HEK293 (cell line): ENCODE data around the gene SLC2A3.

Source experiments
- CTCF ChIA-PET: fragments of 350-600 bp; formaldehyde crosslinking; extraction: SDS; loops from one replicate; lab custom pipeline; 2021; ENCODE audit warnings: antibody characterized with exemption; lab: Yijun Ruan, JAX
- POLR2A ChIA-PET: fragments of 300-600 bp; formaldehyde crosslinking; extraction: SDS; loops from one replicate; lab custom pipeline; 2020; ENCODE audit warnings: antibody characterized with exemption, inconsistent platforms; lab: Yijun Ruan, JAX
- H3K27ac ChIP-seq: fragments of 200-500 bp; sonication (Bioruptor generic); 2 replicates; pipeline ENCODE4 v1.5.1; 2014; ENCODE audit warnings: low read depth, low read length, control low read depth, inconsistent platforms; ENCODE audit errors: extremely low read depth
- H3K36me3 ChIP-seq, 2 experiments: fragments of 200-500 bp in 1 of 2; sonication (Bioruptor generic) in 1 of 2; 1 replicate in 1 of 2; 2 replicates in 1 of 2; pipeline ENCODE4 v1.5.1; 2014 to 2017; ENCODE audit warnings: inconsistent platforms in 2 of 2, low read length in 2 of 2; ENCODE audit not compliant: control insufficient read depth in 2 of 2, insufficient read depth in 1 of 2
- H3K4me1 ChIP-seq: fragments of 200-500 bp; sonication (Bioruptor generic); 2 replicates; pipeline ENCODE4 v1.5.1; 2014; ENCODE audit warnings: mild to moderate bottlenecking, low read length, inconsistent platforms; ENCODE audit not compliant: control insufficient read depth, insufficient read depth
- H3K4me3 ChIP-seq: 2 replicates; pipeline ENCODE4 v1.5.1; 2011; ENCODE audit warnings: low read depth, mild to moderate bottlenecking, control low read depth, low read length, moderate library complexity
- H3K9me3 ChIP-seq: fragments of 200-500 bp; sonication (Bioruptor generic); 2 replicates; pipeline ENCODE4 v1.5.1; 2014; ENCODE audit warnings: low read depth, low read length, inconsistent platforms; ENCODE audit not compliant: control insufficient read depth, insufficient read depth
- BCL11B ChIP-seq: fragments of 450-650 bp; formaldehyde crosslinking; IDR thresholded peaks from 2 replicates; pipeline ENCODE4 v1.5.1; 2016; ENCODE audit warnings: low read depth, missing biosample characterization, missing genetic modification characterization
- HOXA7 ChIP-seq: sonication (generic); formaldehyde crosslinking; IDR thresholded peaks from 2 replicates; pipeline ENCODE4 v1.8.1; 2022; ENCODE audit warnings: missing genetic modification reagents, borderline replicate concordance
- HOXD13 ChIP-seq: sonication (generic); formaldehyde crosslinking; IDR thresholded peaks from 2 replicates; pipeline ENCODE4 v1.8.0; 2022; ENCODE audit warnings: missing genetic modification reagents, borderline replicate concordance
- KLF10 ChIP-seq: fragments of 450-650 bp; IDR thresholded peaks from 2 replicates; pipeline ENCODE4 v1.5.1; 2018; ENCODE audit warnings: missing biosample characterization, mild to moderate bottlenecking, missing genetic modification characterization
- ZBTB7A ChIP-seq: fragments of 450-650 bp; formaldehyde crosslinking; IDR thresholded peaks from 2 replicates; pipeline ENCODE4 v1.5.1; 2016; ENCODE audit warnings: low read depth, missing biosample characterization, missing genetic modification characterization
- ZNF155 ChIP-seq: fragments of 450-650 bp; formaldehyde crosslinking; IDR thresholded peaks from 2 replicates; pipeline ENCODE4 v1.5.1; 2016; ENCODE audit warnings: missing biosample characterization, missing genetic modification characterization
- ZNF223 ChIP-seq: fragments of 450-650 bp; formaldehyde crosslinking; IDR thresholded peaks from 2 replicates; pipeline ENCODE4 v1.5.1; 2016; ENCODE audit warnings: missing biosample characterization, missing genetic modification characterization
- ZNF335 ChIP-seq: fragments of 450-650 bp; formaldehyde crosslinking; conservative IDR thresholded peaks from 2 replicates; pipeline ENCODE4 v1.5.1; 2016; ENCODE audit warnings: missing biosample characterization, missing genetic modification characterization
- ZNF510 ChIP-seq: fragments of 450-650 bp; formaldehyde crosslinking; IDR thresholded peaks from 2 replicates; pipeline ENCODE4 v1.5.1; 2018; ENCODE audit warnings: mild to moderate bottlenecking, missing genetic modification characterization, missing biosample characterization; ENCODE audit not compliant: insufficient replicate concordance
- ZNF585B ChIP-seq: fragments of 450-650 bp; formaldehyde crosslinking; IDR thresholded peaks from 2 replicates; pipeline ENCODE4 v1.5.1; 2016; ENCODE audit warnings: missing biosample characterization, missing genetic modification characterization
- ZNF610 ChIP-seq: fragments of 450-650 bp; formaldehyde crosslinking; IDR thresholded peaks from 2 replicates; pipeline ENCODE4 v1.5.1; 2016; ENCODE audit warnings: missing biosample characterization, missing genetic modification characterization, borderline replicate concordance
- ZNF654 ChIP-seq: fragments of 450-650 bp; formaldehyde crosslinking; IDR thresholded peaks from 2 replicates; pipeline ENCODE4 v1.5.1; 2016; ENCODE audit warnings: low read depth, missing biosample characterization, missing genetic modification characterization
- ZNF658 ChIP-seq: fragments of 450-650 bp; formaldehyde crosslinking; IDR thresholded peaks from 2 replicates; pipeline ENCODE4; 2016; ENCODE audit warnings: missing biosample characterization, missing genetic modification characterization
- ZNF76 ChIP-seq: fragments of 450-650 bp; formaldehyde crosslinking; IDR thresholded peaks from 2 replicates; pipeline ENCODE4; 2016; ENCODE audit warnings: low read depth, missing biosample characterization, missing genetic modification characterization, borderline replicate concordance
- ZNF830 ChIP-seq: fragments of 450-650 bp; IDR thresholded peaks from 2 replicates; pipeline ENCODE4 v1.5.0; 2018; ENCODE audit warnings: missing biosample characterization, missing genetic modification characterization, low read depth, mild to moderate bottlenecking, moderate library complexity
- TF ChIP-seq, protein P1 (sequence below): fragments of 450-650 bp; formaldehyde crosslinking; IDR thresholded peaks from 2 replicates; pipeline ENCODE4 v1.5.1; 2016; ENCODE audit warnings: missing biosample characterization, missing genetic modification characterization
- TF ChIP-seq, protein P2 (sequence below): fragments of 450-650 bp; formaldehyde crosslinking; IDR thresholded peaks from 2 replicates; pipeline ENCODE4 v1.5.1; 2016; ENCODE audit warnings: missing biosample characterization, missing genetic modification characterization
- TF ChIP-seq, protein P3 (sequence below): fragments of 450-650 bp; formaldehyde crosslinking; IDR thresholded peaks from 2 replicates; pipeline ENCODE4 v1.5.1; 2017; ENCODE audit warnings: missing biosample characterization, missing genetic modification characterization
- TF ChIP-seq, protein P4 (sequence below): fragments of 450-650 bp; formaldehyde crosslinking; optimal IDR thresholded peaks from 2 replicates; pipeline ENCODE3; 2016; ENCODE audit warnings: missing biosample characterization, mild to moderate bottlenecking, missing genetic modification characterization
- TF ChIP-seq, protein P5 (sequence below): fragments of 450-650 bp; formaldehyde crosslinking; IDR thresholded peaks from 2 replicates; pipeline ENCODE4 v1.5.1; 2016; ENCODE audit warnings: missing biosample characterization, missing genetic modification characterization

The SLC2A3 gene

DNA sequence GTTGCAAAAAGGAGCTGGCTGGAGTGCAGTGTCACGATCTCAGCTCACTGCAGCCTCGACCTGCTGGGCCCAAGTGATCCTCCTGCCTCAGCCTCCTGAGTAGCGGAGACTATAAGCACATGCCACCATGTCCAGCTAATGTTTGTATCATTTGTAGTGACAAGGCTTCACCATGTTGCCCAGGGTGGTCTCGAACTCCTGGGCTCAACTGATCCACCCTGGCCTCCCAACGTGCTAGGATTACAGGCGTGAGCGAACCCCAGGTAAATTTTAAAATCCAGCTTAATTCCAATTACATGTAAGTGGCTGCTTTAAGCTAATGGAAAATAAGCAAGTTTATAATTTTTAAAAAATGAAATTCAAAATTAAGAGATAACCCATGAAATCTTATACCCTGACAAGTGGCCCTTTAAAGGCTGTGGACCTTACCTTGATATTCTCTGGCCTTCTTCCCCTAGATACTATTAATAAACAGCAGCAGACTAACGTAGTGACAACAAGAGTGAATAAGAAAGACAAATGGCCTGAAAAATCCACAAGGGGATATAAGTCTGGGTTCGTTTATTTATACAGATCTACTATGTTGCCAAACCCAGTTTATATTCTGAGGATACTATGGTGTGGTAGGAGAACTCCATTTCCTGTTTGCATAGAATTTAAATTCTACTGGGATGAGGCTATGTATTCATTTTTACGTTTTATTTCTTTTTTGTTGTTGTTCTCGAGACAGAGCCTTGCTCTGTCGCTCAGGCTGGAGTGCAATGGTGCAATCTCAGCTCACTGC lies 25.6 kb upstream of the SLC2A3 start:
- ChIA-PET POLR2A (interaction anchor here (1.2 to 3.1 kb wide), 3 partner anchors 24 to 28 kb away, joined by 6 to 108 read pairs (median 17); partner anchors contain the start of gene SLC2A3), CTCF (interaction anchor here (0.5 to 3.5 kb wide), 9 partner anchors 13 to 129 kb away, joined by 3 to 70 read pairs (median 4); partner anchors contain the start of gene SLC2A3)
- Histone ChIP-seq H3K27ac (no peak overlapping the region), H3K4me3 (no peak overlapping the region), H3K4me1 (no peaks in the 10 kb centered on the region), H3K36me3 (peaks cover 0 to 3% of the 10 kb centered on the region in 2 experiments; a peak in 1 of 3 replicates), H3K9me3 (no peaks in the 10 kb centered on the region)
- TF ChIP-seq, protein P1, sequence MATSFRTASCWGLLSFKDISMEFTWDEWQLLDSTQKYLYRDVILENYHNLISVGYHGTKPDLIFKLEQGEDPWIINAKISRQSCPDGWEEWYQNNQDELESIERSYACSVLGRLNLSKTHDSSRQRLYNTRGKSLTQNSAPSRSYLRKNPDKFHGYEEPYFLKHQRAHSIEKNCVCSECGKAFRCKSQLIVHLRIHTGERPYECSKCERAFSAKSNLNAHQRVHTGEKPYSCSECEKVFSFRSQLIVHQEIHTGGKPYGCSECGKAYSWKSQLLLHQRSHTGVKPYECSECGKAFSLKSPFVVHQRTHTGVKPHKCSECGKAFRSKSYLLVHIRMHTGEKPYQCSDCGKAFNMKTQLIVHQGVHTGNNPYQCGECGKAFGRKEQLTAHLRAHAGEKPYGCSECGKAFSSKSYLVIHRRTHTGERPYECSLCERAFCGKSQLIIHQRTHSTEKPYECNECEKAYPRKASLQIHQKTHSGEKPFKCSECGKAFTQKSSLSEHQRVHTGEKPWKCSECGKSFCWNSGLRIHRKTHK, result no peak
- TF ChIP-seq, protein P2, sequence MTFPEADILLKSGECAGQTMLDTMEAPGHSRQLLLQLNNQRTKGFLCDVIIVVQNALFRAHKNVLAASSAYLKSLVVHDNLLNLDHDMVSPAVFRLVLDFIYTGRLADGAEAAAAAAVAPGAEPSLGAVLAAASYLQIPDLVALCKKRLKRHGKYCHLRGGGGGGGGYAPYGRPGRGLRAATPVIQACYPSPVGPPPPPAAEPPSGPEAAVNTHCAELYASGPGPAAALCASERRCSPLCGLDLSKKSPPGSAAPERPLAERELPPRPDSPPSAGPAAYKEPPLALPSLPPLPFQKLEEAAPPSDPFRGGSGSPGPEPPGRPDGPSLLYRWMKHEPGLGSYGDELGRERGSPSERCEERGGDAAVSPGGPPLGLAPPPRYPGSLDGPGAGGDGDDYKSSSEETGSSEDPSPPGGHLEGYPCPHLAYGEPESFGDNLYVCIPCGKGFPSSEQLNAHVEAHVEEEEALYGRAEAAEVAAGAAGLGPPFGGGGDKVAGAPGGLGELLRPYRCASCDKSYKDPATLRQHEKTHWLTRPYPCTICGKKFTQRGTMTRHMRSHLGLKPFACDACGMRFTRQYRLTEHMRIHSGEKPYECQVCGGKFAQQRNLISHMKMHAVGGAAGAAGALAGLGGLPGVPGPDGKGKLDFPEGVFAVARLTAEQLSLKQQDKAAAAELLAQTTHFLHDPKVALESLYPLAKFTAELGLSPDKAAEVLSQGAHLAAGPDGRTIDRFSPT (tag by site-specific recombination), result no peak
- no peak for TF ChIP-seq HOXA7 (CRISPR knock-in tag)
- TF ChIP-seq, protein P3, sequence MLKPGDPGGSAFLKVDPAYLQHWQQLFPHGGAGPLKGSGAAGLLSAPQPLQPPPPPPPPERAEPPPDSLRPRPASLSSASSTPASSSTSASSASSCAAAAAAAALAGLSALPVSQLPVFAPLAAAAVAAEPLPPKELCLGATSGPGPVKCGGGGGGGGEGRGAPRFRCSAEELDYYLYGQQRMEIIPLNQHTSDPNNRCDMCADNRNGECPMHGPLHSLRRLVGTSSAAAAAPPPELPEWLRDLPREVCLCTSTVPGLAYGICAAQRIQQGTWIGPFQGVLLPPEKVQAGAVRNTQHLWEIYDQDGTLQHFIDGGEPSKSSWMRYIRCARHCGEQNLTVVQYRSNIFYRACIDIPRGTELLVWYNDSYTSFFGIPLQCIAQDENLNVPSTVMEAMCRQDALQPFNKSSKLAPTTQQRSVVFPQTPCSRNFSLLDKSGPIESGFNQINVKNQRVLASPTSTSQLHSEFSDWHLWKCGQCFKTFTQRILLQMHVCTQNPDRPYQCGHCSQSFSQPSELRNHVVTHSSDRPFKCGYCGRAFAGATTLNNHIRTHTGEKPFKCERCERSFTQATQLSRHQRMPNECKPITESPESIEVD (tag by site-specific recombination), result no peak
- no peak for TF ChIP-seq BCL11B (tag by site-specific recombination)
- TF ChIP-seq ZNF510, result no peak

DNA sequence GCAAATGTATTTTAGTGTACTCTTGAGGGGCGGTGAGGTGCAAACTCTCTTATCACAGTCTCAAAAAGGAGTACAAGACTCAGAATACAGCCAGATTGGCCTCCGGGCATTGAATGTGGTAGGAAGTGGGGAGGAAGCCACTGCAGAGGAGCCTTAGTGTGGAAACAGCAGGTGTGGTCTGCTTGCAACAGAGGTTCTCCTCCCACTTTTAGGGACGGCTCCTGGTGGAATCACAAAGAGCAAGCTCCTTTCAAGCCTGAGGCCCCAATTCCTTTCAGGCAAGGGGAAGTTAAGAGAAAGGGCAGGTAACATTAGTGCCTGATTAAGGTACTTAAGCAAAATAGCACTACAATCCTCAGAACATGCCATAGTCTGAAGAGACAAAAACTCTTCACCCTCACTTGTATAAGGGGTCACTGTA lies 23.7 kb upstream of the SLC2A3 start:
- TF ChIP-seq ZNF610 (tag by site-specific recombination) (no peak), ZNF585B (tag by site-specific recombination) (no peak), HOXD13 (CRISPR knock-in tag) (no peak), ZNF155 (tag by site-specific recombination) (no peak), ZNF658 (tag by site-specific recombination) (no peak), ZNF335 (no peak), ZNF830 (tag by site-specific recombination) (no peak), ZNF76 (tag by site-specific recombination) (no peak), ZNF654 (tag by site-specific recombination) (no peak), ZNF223 (no peak), KLF10 (no peak), ZBTB7A (tag by site-specific recombination) (no peak)
- TF ChIP-seq, protein P4, sequence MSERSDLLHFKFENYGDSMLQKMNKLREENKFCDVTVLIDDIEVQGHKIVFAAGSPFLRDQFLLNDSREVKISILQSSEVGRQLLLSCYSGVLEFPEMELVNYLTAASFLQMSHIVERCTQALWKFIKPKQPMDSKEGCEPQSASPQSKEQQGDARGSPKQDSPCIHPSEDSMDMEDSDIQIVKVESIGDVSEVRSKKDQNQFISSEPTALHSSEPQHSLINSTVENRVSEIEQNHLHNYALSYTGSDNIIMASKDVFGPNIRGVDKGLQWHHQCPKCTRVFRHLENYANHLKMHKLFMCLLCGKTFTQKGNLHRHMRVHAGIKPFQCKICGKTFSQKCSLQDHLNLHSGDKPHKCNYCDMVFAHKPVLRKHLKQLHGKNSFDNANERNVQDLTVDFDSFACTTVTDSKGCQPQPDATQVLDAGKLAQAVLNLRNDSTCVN (tag by site-specific recombination), result no peak
- TF ChIP-seq, protein P5, sequence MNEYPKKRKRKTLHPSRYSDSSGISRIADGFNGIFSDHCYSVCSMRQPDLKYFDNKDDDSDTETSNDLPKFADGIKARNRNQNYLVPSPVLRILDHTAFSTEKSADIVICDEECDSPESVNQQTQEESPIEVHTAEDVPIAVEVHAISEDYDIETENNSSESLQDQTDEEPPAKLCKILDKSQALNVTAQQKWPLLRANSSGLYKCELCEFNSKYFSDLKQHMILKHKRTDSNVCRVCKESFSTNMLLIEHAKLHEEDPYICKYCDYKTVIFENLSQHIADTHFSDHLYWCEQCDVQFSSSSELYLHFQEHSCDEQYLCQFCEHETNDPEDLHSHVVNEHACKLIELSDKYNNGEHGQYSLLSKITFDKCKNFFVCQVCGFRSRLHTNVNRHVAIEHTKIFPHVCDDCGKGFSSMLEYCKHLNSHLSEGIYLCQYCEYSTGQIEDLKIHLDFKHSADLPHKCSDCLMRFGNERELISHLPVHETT (tag by site-specific recombination), result no peak
- no peaks in the 10 kb centered on the region for H3K4me1 ChIP-seq
- CTCF ChIA-PET, result interaction anchor here (1.0 to 3.5 kb wide), 4 partner anchors 25 to 41 kb away, joined by 3 to 70 read pairs (median 10); partner anchors contain the start of gene SLC2A3
- no peak overlapping the region for H3K27ac ChIP-seq
- H3K36me3 ChIP-seq, result no peaks in the 10 kb centered on the region
- POLR2A ChIA-PET, result interaction anchor here (2.4 to 3.1 kb wide), 2 partner anchors 24 to 26 kb away, joined by 17 to 108 read pairs; partner anchors contain the start of gene SLC2A3
- H3K9me3 ChIP-seq, result no peaks in the 10 kb centered on the region
- no peak overlapping the region for H3K4me3 ChIP-seq
